Activated CD8-positive, alpha-beta T cell treated with anti-CD3 and anti-CD28 coated beads for 36 hours (primary cell): ENCODE results near the gene TRIM67. TPM values are rescaled to one million over a fixed set of nuclear protein-coding genes. Genes with fewer than 3 reads are reported as not detected.

Experiments used
- ATAC-seq: fragments of 200-7000 bp; cut with Tn5 transposase; one replicate; pipeline ENCODE4 v1.10.0; 2021; ENCODE audit warnings: mild to moderate bottlenecking, moderate library complexity
- CTCF ChIA-PET: fragments of 350-600 bp; sonication (Branson Sonifier 250); formaldehyde crosslinking; loops from one replicate; lab custom pipeline; 2021; ENCODE audit warnings: antibody characterized with exemption; lab: Charles Lee
- POLR2A ChIA-PET: fragments of 350-600 bp; sonication (Branson Sonifier 250); formaldehyde crosslinking; loops from one replicate; lab custom pipeline; 2021; ENCODE audit warnings: antibody characterized with exemption; lab: Charles Lee
- DNase-seq: peaks from one replicate; pipeline ENCODE4 v3.0.0-alpha.2; 2020
- H3K27ac Mint-ChIP-seq: one replicate; pipeline ENCODE4 v1.8.0; 2021; ENCODE audit warnings: mild to moderate bottlenecking, mixed read lengths
- H3K27me3 Mint-ChIP-seq: one replicate; pipeline ENCODE4 v1.8.0; 2021; ENCODE audit warnings: mixed read lengths
- H3K36me3 Mint-ChIP-seq: one replicate; pipeline ENCODE4 v1.8.0; 2021; ENCODE audit warnings: low read depth, mixed read lengths
- H3K4me1 Mint-ChIP-seq: one replicate; pipeline ENCODE4 v1.8.0; 2021; ENCODE audit warnings: low read depth, mixed read lengths
- H3K4me3 Mint-ChIP-seq: one replicate; pipeline ENCODE4 v1.8.0; 2021; ENCODE audit warnings: mild to moderate bottlenecking, moderate library complexity, mixed read lengths
- H3K9me3 Mint-ChIP-seq: one replicate; pipeline ENCODE4 v1.8.0; 2021; ENCODE audit warnings: mixed read lengths
- intact Hi-C: fragments of 100-400 bp; cut with micrococcal nuclease; formaldehyde crosslinking; loops from one replicate; pipeline ENCODE4 v1.10.0; 2022
- total RNA-seq, 2 experiments: library from RNA; stranded (reverse); gene quantifications; one replicate each; pipeline ENCODE4 v1.2.3, GENCODE V29; 2021
- TF ChIP-seq, protein P1 (sequence below): fragments of 200-600 bp; IDR thresholded peaks from one replicate; pipeline ENCODE4 v1.8.0; 2022; ENCODE audit warnings: antibody characterized with exemption, mild to moderate bottlenecking

Gene TRIM67
- total RNA-seq, 2 experiments from 2014 or later, result not detected

DNA sequence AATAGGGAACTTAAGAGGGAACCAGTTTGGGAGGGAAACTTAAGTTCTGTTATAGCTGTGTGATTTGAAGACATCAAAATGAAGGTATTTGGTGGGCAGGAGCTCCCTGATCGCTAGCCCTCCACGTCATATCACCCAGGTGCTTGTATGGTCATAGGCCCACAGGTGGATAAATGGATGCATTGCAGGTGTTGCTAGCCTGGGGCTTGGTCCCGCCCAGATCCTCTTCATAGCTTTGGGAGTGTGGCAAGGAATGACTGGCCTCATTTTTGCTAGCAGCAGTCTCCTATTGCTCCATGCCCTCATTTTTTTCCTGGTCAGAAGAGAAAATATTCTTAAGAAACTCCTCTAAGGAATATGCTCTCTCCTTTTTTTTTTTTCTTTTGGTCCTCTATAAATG lies 90.5 kb downstream of the TRIM67 start:
- POLR2A ChIA-PET, result interaction anchor here (0.6 kb wide), 1 partner anchor 52 kb away, joined by 3 read pairs; no protein-coding TSS in a partner anchor
- TF ChIP-seq, protein P1, sequence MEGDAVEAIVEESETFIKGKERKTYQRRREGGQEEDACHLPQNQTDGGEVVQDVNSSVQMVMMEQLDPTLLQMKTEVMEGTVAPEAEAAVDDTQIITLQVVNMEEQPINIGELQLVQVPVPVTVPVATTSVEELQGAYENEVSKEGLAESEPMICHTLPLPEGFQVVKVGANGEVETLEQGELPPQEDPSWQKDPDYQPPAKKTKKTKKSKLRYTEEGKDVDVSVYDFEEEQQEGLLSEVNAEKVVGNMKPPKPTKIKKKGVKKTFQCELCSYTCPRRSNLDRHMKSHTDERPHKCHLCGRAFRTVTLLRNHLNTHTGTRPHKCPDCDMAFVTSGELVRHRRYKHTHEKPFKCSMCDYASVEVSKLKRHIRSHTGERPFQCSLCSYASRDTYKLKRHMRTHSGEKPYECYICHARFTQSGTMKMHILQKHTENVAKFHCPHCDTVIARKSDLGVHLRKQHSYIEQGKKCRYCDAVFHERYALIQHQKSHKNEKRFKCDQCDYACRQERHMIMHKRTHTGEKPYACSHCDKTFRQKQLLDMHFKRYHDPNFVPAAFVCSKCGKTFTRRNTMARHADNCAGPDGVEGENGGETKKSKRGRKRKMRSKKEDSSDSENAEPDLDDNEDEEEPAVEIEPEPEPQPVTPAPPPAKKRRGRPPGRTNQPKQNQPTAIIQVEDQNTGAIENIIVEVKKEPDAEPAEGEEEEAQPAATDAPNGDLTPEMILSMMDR, result no peak
- Mint-ChIP-seq H3K27ac (no peak overlapping the region), H3K4me3 (no peak overlapping the region), H3K9me3 (peaks cover under 1% of the 10 kb centered on the region), H3K36me3 (peaks cover 43% of the 10 kb centered on the region), H3K4me1 (peaks cover 10% of the 10 kb centered on the region), H3K27me3 (no peaks in the 10 kb centered on the region)
- CTCF ChIA-PET, result no interaction called here
- no peak for ATAC-seq
- intact Hi-C loops, result no loop called here
- no peak for DNase-seq

DNA sequence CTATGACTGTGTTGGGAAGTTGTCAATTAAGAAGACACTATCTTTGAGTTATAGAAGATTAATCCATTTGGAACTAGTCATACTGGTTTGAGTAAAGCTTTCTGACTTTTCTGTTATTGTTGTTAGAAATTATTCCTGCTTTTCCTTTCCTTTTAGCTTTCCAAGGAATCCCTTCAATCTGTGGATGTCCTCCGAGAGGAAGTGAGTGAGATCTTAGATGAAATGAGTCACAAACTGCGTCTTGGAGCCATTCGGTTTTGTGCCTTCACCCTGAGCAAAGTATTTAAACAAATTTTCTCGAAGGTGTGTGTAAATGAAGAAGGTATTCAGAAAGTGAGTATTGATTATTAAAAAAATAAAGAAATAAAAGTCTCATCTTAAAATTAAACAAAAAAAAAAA lies 98.5 kb downstream of the TRIM67 start:
- Mint-ChIP-seq H3K4me1 (no peaks in the 10 kb centered on the region), H3K4me3 (no peak overlapping the region), H3K27me3 (no peaks in the 10 kb centered on the region), H3K27ac (no peak overlapping the region), H3K9me3 (peaks cover 14% of the 10 kb centered on the region), H3K36me3 (peaks cover 67% of the 10 kb centered on the region)
- ATAC-seq (no peak), DNase-seq (no peak)
- POLR2A ChIA-PET, result interaction anchor here (1.7 kb wide), 1 partner anchor 12 kb away, joined by 3 read pairs; no protein-coding TSS in a partner anchor
- TF ChIP-seq, protein P1, result no peak
- CTCF ChIA-PET, result interaction anchor here (0.7 kb wide), 1 partner anchor 55 kb away, joined by 3 read pairs; no protein-coding TSS in a partner anchor
- intact Hi-C loops, result no loop called here

DNA sequence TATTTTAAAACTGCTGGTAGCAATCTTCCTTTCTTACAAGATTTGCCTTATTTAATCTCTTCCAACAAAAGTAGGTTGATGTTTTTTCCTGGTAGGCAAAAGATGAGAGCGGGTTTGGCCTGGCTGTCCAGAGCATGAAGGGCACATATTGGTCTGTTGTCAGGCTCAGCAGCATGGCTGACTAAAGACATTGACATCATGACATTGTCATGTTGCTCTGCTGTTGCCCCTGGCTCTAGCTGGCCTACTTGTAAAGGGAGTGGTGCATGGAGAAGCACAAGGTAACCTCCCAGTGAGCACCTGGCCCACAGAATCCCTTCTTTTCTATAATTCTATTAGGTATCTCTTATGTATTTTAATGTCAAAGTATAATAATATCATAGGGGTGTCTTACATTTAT lies 102.8 kb downstream of the TRIM67 start:
- Mint-ChIP-seq H3K9me3 (no peaks in the 10 kb centered on the region), H3K4me3 (no peak overlapping the region), H3K36me3 (peaks cover 59% of the 10 kb centered on the region), H3K27ac (no peak overlapping the region), H3K27me3 (no peaks in the 10 kb centered on the region), H3K4me1 (no peaks in the 10 kb centered on the region)
- CTCF ChIA-PET, result no interaction called here
- POLR2A ChIA-PET, result interaction anchor here (0.7 kb wide), 1 partner anchor 45 kb away, joined by 3 read pairs; no protein-coding TSS in a partner anchor
- ATAC-seq (no peak), DNase-seq (no peak)
- intact Hi-C loops, result no loop called here
- TF ChIP-seq, protein P1, result no peak

DNA sequence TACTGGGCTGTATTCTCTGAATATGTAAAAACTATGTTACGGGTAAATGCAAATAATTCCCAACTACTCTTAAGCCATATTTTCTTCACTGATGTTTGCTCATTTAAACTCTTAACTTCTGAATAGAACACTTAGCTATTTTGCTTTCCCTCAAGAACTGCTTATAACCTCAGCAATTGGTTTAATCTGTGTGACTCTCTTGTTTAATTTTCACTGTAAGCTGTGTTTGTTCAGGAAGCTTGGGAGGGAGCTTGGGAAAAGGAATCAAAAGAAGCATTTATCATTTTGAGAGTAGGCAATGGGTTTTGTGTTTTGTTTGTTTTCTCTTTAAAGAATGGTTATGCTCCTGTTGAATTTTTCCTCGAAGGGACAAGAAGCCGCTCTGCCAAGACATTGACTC lies 103.5 kb downstream of the TRIM67 start:
- Mint-ChIP-seq H3K27ac (no peak overlapping the region), H3K4me1 (no peaks in the 10 kb centered on the region)

DNA sequence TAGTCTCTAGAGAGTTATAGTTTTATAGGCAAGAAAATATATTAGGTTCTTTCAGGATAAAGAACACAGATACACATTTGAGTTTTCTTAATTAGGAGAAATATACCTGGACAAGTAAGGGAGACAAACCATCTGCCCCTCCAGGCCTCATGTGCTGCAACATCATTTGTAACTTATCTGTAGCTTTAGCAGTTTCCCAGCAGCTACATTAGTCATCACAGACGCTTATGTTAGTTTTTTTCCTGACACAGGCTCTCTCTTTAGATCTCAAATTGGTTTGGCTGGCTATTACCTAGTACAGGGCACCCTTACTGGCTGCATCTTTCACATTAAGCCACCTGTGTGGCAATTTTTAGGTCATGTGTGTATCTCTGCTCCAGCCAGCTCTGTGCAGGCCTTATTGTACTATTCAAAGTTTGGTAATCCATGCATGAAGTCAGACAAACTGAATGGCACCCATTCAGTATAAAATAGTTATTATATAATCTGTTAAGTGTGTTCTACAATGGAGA lies 105.0 kb downstream of the TRIM67 start:
- Mint-ChIP-seq H3K27ac (no peak overlapping the region), H3K4me3 (no peak overlapping the region), H3K9me3 (no peaks in the 10 kb centered on the region), H3K36me3 (peaks cover 65% of the 10 kb centered on the region), H3K27me3 (no peaks in the 10 kb centered on the region), H3K4me1 (peaks cover 5% of the 10 kb centered on the region)
- no peak for DNase-seq
- CTCF ChIA-PET, result interaction anchor here (1.0 kb wide), 1 partner anchor 25 kb away, joined by 3 read pairs; no protein-coding TSS in a partner anchor
- TF ChIP-seq, protein P1, result no peak
- intact Hi-C loops, result no loop called here
- POLR2A ChIA-PET, result no interaction called here
- ATAC-seq, result no peak

More for the DNA sequence above, 103.5 kb downstream of the TRIM67 start:
- intact Hi-C loops, result no loop called here
- ATAC-seq (no peak), DNase-seq (no peak)
- Mint-ChIP-seq H3K4me3 (no peak overlapping the region), H3K9me3 (no peaks in the 10 kb centered on the region), H3K36me3 (peaks cover 57% of the 10 kb centered on the region), H3K27me3 (no peaks in the 10 kb centered on the region)
- POLR2A ChIA-PET, result interaction anchor here (0.8 to 0.9 kb wide), 2 partner anchors 12 to 24 kb away, joined by 3 to 5 read pairs; no protein-coding TSS in a partner anchor
- CTCF ChIA-PET, result no interaction called here
- TF ChIP-seq, protein P1, result no peak
